DMS79 (cell line): Measurements from ENCODE around the gene RFX7.

Experiments
- DNase-seq: peaks from one replicate; lab custom pipeline; 2025; lab: John Stamatoyannopoulos, UW

RFX7 gene

GRCh38 chr15:56045068-56045748 is 198.5 kb downstream of the RFX7 start:
- DNase-seq: no peak

- DNase-seq: no peak
These were observed 200.4 kb downstream of the RFX7 start for GRCh38 chr15:56042982-56043980.

- DNase-seq: no peak
These were observed 201.2 kb downstream of the RFX7 start for GRCh38 chr15:56042498-56042897.

GRCh38 chr15:56042031-56042430 is 201.6 kb downstream of the RFX7 start:
- DNase-seq: no peak

- no peak for DNase-seq
These were observed 203.3 kb downstream of the RFX7 start for GRCh38 chr15:56040081-56041035.

- no peak for DNase-seq
These were observed 205.0 kb downstream of the RFX7 start for GRCh38 chr15:56038707-56039106.

GRCh38 chr15:56038015-56038414 is 205.7 kb downstream of the RFX7 start:
- DNase-seq: no peak
